GM18909 (cell line): ENCODE data around the gene MLLT10.
"Not testable (repeated sequence)": the region's sequence is repeated elsewhere in the genome, so short reads cannot be mapped to it uniquely, and the experiment has no call there.

Source experiments
- ATAC-seq: cut with Tn5 transposase; IDR thresholded peaks from one replicate; pipeline ENCODE4 v1.9.1; 2021; ENCODE audit warnings: mild to moderate bottlenecking; ENCODE audit not compliant: unreplicated experiment, poor library complexity

Gene MLLT10

DNA sequence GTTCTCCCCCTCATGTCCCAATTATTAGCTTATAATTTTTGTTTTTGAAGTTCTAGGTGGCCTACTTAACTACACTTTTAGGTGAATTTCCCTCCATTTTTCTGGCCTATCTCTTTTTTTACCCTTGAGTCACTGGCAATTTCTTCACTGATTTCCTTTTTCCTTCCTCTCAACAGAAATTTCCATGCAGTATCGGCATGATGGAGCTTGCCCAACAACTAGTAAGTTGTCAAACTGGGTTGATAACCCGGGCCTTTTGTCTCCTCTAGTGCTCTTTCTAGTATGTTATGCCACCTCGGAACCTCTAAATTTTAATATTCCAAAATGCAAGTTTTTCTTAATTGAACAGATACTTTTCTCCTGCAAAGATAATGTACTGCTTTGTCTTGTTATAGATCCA lies 147.1 kb downstream of the MLLT10 start:
- ATAC-seq = no peak

DNA sequence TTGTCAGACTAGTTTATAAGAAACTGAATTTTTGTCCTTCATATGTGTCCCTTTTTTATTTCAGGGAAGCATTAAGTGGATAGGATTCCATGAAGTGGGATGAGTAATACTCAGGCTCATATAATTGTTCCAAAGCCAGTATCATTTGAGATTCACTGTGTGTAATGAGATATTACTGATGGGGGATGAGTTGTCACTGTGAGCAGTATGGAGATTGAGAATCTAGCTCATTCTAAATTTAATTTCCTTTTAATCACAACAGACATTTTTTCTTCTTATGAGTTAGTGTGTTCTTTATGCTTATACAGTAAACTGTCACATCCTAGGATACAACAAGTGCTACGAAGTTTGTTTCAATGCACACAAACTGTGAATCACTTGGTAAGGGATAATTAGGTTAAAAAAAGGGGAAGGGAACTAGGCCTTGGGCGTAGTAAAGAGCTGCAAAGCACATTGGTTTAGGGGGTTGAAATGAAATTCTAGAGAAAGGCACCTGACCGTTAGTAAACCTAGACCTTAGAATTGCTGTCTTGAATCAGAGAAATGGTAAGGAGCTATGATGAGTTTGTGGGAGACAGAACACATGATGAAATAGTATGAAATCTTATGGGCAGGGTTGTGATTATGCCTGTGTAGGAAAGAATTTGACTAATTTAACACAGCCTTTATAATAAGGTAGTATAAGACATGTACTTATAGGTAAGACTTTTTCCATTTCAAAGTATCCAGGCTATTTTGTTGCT lies 153.4 kb downstream of the MLLT10 start:
- ATAC-seq = no peak

DNA sequence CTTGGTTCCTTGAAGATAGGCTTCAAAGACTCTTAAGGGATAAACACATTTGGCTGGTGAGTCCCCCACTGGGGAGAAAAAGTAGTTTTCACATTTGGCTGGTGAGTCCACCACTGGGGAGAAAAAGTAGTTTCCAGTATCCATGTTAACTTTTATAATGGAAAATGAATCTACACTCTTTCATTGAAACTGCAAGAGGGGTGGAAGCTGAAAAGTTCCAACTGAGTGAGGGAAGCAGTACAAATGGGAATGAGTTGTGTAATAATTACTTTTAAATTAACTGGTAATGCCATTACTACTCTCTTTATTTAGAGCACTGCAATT lies 153.9 kb downstream of the MLLT10 start:
- no peak for ATAC-seq

DNA sequence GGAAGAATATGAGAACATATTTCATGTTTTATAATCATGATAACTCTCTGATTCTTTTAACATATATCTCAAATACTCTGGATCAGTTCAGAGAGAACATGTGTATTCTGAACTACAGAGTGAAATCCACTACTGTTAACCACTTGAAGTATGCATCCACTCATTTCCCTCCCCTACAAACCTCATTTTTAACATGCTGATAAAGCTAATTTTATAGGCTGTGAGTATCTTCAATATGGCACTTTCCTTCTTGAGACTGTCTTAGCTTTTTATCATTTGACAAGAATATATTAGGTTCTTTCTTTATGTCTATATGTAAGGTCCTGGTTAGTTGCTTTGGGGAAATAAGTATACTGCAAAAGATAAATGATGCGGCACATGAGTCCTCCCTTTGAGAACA lies 154.8 kb downstream of the MLLT10 start:
- ATAC-seq = no peak

DNA sequence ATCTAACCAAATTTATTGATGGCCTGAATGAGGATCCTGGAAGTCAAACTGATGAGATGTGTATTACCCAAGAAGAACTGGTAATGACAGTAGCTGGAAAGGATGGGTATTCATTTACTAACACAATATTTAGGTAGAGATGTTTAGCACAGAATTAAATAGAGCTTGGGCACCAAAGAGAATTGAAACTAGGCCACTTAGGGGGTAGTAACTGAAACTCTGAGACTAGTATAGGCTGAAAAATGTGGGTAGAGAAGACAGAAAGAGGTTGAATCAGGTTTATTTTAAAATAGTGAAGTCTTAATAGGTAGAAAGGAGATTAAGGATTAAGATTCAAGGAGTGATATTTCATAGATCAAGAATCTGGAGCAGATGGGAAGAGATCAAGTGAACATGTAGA lies 155.8 kb downstream of the MLLT10 start:
- peak; percentile 70 for ATAC-seq

DNA sequence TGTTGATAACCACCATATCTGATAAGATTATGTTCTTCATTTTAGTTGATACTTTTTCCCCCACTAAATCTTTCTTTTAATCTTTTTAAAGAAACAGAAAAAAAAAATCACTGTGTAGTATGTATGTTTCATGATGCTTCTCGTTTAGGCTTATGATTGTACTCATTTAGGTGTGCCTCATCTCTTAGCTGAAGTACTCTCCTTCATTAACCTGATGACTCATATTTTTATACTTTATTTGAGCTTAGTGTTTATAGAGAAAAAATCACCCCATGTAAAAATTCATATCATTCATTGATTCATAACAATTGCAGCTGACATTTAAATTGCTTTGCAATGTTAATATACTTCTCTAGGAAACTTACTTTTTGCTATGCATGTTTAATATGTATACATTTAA lies 158.9 kb downstream of the MLLT10 start:
- ATAC-seq = no peak

DNA sequence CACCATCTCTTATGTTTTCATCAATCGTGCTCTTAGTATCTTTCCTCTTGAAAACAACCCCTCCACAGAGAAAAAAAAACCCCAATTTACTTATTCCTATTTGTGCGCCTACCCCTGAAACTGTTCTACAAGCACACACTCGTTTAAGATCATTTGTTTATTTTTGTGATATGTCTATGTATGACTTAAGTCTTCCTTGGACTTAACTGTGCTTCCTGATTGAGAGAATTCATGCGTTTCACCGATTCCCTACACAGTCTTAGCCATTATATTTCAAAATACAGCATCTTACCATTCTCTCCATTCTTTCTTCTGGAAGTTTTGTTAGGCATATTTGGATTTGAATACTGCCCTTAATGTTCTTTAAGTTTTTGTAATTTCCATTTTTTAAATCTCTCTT lies 159.4 kb downstream of the MLLT10 start:
- no peak for ATAC-seq

DNA sequence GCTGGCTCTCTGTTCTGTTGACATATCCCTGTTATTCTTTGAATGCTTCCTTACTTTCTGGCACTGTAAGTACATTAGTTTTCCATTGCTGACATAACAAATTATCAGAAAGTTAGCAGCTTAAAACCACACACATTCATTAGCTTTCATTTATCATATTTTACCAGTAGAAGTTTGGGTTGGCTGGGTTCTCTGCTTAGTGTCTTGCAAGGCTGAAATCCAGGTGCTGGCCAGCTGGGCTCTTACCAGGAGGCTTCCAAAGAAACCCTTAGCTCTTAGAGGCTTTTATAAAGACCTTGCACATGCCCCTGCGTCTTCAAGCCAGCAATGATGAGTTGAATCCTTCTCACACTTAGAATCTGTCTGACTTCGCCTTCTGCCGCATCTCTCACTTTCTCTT lies 160.6 kb downstream of the MLLT10 start:
- ATAC-seq = no peak

DNA sequence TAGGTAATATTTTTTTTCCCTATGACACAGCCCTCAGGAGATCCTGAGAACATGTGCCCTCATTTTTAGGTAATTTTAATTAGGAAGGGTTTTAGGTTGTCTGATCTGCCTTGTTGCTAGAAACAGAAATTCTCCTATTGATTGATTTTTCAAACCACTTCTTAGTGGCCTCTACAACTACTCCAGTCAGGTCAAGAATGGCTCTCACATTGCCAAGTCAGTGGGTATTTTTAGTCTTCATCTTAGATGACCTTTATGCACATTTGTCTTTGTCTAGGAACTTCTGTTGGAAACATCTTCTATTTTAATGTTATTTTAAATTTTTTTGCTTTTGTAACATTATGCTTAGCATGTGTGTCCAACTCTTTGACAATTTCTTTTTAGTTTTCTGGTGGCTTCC lies 162.3 kb downstream of the MLLT10 start:
- no peak for ATAC-seq

DNA sequence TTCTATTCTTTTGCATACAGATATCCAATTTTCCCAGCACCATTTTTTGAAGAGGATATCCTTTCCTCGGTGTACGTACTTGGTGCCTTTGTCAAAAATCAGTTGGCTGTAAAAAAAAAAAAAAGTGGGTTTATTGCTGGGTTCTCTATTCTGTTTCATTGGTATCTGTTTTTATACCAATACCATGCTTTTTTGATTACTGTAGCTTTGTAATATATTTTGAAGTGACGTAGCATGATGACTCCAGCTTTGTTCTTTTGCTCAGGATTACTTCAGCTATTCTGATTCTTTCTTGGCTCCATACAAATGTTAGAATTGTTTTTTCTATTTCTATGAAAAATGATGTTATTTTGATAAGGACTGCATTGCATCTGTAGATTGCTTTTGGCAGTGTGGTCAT lies 165.5 kb downstream of the MLLT10 start:
- no peak for ATAC-seq

DNA sequence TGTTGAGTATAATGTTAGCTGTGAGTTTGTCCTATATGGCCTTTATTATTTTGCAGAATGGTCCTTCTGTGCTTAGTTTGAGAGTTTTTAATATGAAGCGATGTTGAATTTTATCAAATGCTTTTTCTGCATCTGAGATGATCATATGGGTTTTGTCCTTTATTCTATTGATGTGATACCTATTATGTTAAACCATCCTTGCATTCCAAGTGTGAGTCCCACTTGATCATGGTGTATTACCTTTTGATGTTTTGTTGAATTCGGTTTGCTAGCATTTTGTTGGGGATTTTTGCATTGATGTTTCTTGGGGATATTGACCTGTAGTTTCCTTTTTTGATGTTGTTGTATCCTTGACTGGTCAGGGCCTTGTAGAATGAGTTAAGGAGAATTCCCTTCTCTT lies 166.4 kb downstream of the MLLT10 start:
- no peak for ATAC-seq

DNA sequence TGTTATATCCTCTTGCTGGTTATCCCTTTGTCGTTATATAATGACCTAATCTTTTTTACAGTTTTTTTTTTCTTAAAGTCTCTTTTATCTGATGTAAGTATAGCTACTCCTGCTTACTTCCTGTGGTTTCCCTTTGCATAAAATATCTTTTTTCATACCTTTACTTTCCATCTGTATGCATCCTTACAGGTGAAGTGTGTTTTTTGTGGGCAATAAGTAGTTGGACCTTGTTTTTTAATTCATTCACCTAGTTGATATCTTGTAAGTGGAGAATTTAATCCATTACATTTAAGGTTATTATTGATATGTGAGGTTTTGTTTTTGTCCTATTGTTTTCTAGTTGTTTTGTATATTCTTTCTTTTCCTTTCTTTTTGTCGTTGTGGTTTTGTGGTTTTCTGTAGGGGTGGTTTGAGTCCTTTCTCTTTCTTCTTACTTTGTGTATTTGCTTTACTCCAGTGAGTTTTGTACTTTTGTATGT lies 168.6 kb downstream of the MLLT10 start:
- ATAC-seq = peak; percentile 77

DNA sequence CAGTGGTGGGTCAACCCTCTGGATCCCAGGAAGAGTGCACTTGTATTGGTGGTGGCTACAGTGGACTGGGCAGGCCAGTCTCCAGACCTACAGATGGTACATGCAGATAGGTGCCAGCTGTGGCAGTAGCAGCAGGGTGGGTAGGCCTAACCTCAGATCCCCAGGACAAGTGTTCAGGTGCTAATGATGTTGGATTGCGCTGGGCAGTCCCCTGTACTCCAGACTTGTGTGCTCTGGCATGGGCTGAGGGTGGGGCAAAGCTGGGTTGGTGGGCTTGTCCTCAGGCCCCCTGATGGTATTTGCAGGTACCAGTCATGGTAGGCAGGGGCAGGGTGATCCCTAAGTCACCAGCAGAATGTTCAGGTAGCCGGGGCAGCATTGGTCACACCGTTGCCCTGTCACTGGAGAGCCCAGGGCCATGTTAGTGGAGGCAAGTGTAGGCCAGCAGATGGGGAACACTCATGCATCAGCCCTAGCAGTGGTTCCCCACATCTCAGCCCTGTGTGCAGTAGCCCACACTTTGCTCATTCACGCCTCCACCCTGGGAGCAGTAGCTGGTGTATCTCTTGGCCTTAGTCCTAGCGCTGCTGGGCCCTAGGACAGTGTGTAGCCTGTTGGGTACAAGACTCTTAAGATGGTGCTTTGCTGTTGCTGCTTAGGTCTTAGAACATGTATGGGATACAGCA lies 171.3 kb downstream of the MLLT10 start:
- ATAC-seq = no peak

DNA sequence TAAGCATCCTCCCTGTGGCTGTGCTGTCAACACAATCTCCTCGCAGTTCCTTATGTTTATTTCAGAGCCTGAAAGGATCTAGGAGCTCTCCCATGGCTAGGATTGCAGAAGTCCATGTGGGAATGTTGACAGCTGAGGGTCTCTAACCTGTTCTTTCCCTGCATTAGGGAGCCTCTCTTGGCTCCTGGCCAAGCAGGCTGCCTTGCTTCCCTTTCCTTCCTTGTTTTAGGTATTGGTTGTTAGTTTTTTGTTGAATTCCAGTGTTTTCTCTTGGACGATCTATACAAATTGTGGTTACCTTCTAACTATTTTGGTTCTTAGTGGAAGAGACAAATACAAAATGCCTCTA lies 171.8 kb downstream of the MLLT10 start:
- ATAC-seq = no peak

DNA sequence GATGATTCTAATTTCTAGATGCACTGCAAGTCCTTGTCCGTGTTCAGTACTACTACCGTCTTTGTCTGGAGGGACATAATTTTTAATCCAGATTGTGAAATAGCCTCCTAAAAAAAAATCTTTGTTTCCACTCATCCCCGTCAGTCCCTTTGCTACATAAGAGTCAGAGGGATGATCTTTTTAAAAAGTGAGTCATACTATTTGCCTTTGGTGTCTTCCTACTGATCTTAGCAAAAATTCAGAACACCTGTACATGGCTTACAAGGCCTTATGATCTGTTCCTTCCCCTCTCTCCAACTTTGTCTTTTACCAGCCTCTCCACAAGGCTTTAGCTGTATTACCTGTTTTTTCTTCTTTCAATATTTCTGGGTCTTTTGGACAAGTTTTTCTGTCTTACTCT lies 173.5 kb downstream of the MLLT10 start:
- no peak for ATAC-seq

DNA sequence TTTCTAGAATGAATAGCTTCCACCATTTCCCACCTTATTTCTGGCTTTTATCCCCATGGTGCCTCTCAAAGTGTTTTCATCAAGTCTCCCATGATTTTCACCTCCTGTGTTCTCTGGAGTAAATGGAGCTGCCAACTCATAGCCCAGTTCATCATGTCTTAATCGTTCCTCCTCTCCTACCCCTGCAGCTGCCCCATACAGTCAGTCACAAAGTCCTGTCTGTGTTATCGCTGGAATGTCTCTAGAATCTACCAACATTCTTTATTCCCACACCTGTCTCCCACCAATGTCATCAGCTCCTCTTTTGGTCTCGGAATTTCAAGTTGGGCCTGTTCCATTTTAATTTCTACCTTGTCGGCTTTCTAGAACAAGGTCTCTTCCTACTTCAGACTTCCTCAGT lies 178.9 kb downstream of the MLLT10 start:
- ATAC-seq = no peak

DNA sequence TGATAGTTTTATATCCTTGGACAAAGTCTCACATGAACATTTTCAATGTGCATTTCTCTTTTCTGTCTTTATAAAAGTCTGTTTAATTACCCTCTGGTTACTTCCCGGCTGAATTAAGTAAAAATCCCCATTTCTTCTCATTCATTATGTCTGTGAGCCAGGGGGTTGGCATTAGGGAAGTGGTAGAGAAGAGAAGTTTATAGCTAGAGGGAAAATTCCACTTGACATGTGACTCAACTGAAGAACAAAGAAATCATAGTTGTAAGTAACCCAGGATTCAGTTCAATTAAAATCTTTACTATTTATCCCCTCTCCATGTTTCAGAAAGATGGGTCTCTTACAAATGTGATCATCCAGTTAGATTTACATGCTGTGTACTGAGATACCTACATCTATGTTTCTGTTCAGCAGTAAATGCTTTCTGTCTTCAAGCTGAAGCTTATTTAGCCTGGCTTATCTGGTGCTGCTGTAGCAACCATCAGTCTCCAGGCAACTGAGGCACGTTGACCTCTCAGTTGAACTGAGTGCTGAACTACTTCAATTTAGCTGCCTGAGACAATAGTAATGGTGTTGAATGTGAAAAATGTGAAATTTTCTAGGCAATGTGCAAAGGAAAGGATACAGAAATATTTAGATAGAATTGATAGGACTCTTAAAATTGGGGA lies 181.6 kb downstream of the MLLT10 start:
- ATAC-seq = no peak

DNA sequence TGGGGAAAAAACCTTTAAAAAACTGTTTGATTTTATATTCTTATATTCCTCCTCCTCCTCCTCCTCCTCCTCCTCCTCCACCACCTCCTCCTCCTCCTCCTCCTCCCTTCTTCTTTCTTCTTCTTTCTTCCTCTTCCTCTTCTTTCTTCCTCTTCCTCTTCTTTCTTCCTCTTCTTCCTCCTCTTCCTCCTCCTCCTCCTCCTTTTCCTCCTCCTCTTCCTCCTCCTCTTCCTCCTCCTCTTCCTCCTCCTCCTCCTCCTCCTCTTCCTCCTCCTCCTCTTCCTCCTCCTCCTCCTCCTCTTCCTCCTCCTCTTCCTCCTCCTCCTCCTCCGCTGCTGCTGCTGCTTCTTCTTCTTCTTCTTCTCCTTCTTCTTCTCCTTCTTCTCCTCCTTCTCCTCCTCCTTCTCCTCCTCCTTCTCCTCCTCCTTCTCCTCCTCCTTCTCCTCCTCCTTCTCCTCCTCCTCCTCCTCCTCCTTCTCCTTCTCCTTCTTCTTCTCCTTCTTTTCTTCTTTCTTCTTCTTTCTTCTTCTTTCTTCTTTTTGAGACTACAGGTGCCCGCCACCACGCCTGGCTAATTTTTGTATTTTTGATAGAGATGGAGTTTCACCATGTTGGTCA lies 183.5 kb downstream of the MLLT10 start:
- not testable (repeated sequence) for ATAC-seq

DNA sequence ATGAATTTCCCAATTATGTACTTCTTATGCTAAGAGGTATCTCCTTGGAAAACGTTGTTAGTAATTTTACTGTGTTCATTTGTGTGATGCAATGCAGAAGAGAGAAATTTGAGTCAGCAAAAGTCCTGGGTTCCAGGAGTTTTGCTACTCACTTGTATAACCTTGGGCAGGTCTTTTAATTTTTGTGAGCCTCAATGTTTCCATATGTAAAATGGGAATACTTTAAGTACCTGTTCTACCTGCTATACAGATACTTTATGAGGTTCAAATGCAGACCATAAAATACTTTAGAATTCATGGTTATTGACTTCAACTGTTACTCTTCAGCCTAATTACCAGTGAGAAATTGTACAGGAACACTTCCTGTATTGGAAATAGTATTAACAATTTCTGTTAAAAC lies 185.5 kb downstream of the MLLT10 start:
- no peak for ATAC-seq

DNA sequence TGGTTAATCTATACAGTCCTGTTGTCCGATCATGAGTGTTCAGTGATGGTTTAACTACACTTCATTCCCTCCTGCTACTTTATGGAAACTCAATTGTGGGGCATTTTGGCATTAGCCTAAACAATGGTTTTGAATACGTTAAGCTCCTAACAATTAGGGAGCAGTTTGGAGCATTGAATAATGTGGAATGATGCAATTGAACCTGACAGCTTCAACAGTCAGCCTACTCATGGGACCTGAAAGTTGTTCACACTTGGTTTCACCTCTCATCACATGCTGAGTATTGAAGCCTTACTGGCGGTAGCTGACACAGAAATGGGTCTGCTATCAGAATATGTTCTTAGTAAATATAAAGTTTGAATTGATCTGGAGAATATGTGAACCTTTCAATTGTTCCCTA lies 186.1 kb downstream of the MLLT10 start:
- ATAC-seq = no peak

DNA sequence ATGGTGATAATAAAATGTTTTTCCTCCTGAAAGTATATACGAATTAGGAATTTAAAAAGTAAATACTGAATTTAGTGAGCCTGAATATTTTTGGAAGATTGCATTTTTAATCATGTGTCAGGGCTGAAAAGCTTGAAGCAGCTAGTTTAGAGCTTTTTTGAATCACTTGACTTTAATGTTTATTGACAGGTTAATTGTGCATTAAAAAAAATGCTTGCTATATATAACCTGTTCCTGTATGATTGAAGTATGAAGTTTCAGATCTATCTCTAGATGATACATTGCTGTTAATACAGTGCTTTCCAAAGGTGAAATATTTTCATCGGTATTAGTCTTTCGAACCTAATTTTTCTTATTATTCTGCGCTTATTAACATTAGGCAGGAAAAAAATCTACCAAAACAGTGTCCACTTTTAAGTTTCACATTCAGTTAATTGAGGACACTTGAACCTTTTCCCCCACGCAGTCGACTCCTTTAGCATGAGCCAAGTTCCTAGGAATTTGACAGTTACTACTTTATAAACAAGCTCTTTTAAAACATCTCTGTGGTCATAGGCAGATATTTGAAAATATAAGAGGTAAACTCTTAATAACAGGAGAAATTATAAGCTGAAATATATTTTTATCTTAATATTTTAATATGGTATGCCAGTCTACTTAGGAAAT lies 187.1 kb downstream of the MLLT10 start:
- no peak for ATAC-seq
